Fibroblast of the aortic adventitia (primary cell): ENCODE results near the gene ZNF672. TPM values are rescaled to one million over a fixed set of nuclear protein-coding genes. Genes with fewer than 3 reads are reported as not detected.

ENCODE experiments used
- DNase-seq: peaks from one replicate; pipeline ENCODE4 v3.0.0-alpha.2; 2010; ENCODE audit warnings: low read depth
- H3K4me3 ChIP-seq: 2 replicates; pipeline ENCODE4 v1.5.1; 2011; ENCODE audit warnings: low read depth, mild to moderate bottlenecking, control low read depth, low read length, moderate library complexity
- CTCF ChIP-seq: IDR thresholded peaks from 2 replicates; pipeline ENCODE4 v1.5.1; 2011; ENCODE audit warnings: mild to moderate bottlenecking, low read length, control low read depth, inconsistent platforms; ENCODE audit not compliant: insufficient read depth
- total RNA-seq: library from RNA; depleted of rRNA; stranded (reverse); fragments of >200 nt; gene quantifications from 2 replicates; pipeline ENCODE4 v1.2.3, GENCODE V29; 2012; ENCODE audit warnings: low replicate concordance

Gene ZNF672
- total RNA-seq, 1 donor: 12.9 TPM

GRCh38 chr1:248814351-248814750, 23.7 kb upstream of the ZNF672 start:
- no peak for TF ChIP-seq CTCF
- DNase-seq: no peak
- H3K4me3 ChIP-seq: no peak overlapping the region

- DNase-seq: no peak
- H3K4me3 ChIP-seq: no peak overlapping the region
- TF ChIP-seq CTCF: no peak
Measured at GRCh38 chr1:248815407-248816034, 22.5 kb upstream of the ZNF672 start.

GRCh38 chr1:248816042-248816851, 21.8 kb upstream of the ZNF672 start:
- no peak overlapping the region for H3K4me3 ChIP-seq
- DNase-seq: no peak
- no peak for TF ChIP-seq CTCF

- no peak overlapping the region for H3K4me3 ChIP-seq
- no peak for TF ChIP-seq CTCF
- no peak for DNase-seq
Measured at GRCh38 chr1:248817065-248817464, 21.0 kb upstream of the ZNF672 start.

- no peak for TF ChIP-seq CTCF
- no peak for DNase-seq
- no peak overlapping the region for H3K4me3 ChIP-seq
Measured at GRCh38 chr1:248818505-248819374, 19.3 kb upstream of the ZNF672 start.

- DNase-seq: no peak
- H3K4me3 ChIP-seq: no peak overlapping the region
- no peak for TF ChIP-seq CTCF
Measured at GRCh38 chr1:248820041-248820585, 17.9 kb upstream of the ZNF672 start.
